ENCODE measurements around the gene GPR33.

GRCh38 chr14:31480156-31480555 lies 7.7 kb downstream of the GPR33 start:
- TF ChIP-seq EZH2 (IDR thresholded peaks at IDR 0.05; ENCODE audit: low read depth, low read length, severe bottlenecking) = no peak
- no peak for TF ChIP-seq SIX5 (IDR thresholded peaks at IDR 0.05; ENCODE audit: low read depth, low read length)
- no peak for TF ChIP-seq POLR2A (IDR thresholded peaks at IDR 0.05; ENCODE audit: control extremely low read depth in 1 of 2, low read depth in 2 of 2, low read length in 2 of 2)
- TF ChIP-seq, protein P1, sequence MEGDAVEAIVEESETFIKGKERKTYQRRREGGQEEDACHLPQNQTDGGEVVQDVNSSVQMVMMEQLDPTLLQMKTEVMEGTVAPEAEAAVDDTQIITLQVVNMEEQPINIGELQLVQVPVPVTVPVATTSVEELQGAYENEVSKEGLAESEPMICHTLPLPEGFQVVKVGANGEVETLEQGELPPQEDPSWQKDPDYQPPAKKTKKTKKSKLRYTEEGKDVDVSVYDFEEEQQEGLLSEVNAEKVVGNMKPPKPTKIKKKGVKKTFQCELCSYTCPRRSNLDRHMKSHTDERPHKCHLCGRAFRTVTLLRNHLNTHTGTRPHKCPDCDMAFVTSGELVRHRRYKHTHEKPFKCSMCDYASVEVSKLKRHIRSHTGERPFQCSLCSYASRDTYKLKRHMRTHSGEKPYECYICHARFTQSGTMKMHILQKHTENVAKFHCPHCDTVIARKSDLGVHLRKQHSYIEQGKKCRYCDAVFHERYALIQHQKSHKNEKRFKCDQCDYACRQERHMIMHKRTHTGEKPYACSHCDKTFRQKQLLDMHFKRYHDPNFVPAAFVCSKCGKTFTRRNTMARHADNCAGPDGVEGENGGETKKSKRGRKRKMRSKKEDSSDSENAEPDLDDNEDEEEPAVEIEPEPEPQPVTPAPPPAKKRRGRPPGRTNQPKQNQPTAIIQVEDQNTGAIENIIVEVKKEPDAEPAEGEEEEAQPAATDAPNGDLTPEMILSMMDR (IDR thresholded peaks at IDR 0.05; ENCODE audit: control extremely low read depth in 1 of 3, insufficient read depth in 1 of 3, low read depth in 1 of 3, low read length in 3 of 3) = no peak
- TF ChIP-seq POLR2AphosphoS5 (IDR thresholded peaks at IDR 0.05; ENCODE audit: low read depth, low read length) = no peak

All from H1 (cell line).